ENCODE measurements around the gene ADAMTS18.
"Not testable (repeated sequence)": the region's sequence is repeated elsewhere in the genome, so short reads cannot be mapped to it uniquely, and the experiment has no call there.

The ADAMTS18 gene

DNA sequence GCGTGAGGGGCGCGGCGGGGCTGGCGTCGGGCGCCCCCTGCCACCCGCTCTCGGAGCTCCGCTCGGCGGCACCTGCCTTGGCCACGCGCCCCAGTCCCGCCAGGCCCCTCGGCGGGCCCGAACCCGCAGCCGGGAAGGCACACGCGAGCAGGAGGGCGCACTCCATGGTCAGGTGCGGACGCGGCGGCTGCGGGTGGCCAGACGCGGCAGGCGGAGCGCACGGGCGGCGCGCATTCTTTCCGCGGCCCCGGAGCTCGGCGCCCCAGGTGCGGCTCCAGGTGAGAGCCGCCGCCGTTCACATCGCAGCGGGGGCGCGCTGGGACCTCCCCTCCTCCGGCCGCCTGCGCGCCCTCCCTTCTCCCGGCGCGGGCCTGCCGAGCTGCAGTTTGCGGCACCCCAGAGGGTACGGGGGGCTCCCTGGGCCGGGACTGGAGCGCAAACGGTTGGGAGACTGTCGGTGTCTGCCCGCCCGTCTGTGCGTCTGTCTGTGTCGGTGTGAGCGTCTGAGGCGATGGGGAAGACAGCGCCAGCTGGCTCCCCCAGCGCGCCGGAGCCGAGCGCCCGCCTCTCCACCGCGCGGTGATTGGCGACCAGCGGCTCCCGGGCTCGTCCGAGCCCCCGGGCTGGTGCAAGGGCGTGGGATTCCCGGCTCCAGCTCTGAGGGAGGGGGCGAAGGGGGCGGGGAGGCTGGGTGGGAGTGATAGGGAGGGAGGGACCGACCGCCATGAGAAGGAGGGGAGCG lies at the start of gene ADAMTS18:
Gene ADAMTS18 (minus strand): TSS at position 505 of the 742 bp plus-strand sequence. CDS start 339 bp downstream, at position 166.
- DNase-seq, result no peak

DNA sequence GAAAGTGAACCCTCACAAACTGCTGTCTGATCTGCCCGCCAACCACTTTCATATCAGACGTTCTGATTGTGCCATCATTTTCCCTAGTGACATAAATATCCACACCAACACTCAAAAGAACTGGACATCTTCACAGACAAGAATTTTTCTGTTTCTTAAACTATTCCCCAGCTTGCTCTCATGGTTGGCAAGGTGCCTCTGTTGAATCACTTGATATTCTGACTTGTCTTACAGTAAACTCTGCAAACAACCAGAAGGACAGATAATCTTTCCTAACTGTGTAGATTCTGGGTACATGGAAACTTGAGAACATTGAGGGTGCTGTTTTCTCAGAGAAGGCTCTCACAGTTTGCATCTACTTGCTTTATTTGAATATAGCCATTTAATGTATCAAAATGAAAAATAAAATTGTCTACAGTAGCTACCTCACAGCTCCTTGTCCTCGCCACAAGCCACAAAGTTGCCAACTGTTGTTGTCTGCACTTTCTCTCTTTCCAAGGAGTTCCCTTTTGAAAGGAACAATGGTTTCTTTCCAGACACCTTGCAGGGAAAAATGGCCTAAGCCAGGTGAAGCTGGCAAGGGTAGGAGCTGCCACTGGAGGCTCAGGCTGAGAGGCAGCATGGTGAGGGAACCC lies 46.0 kb upstream of the ADAMTS18 start:
- no peak for DNase-seq

GRCh38 chr16:77472262-77472661 lies 37.4 kb upstream of the ADAMTS18 start:
- no peak for DNase-seq

DNA sequence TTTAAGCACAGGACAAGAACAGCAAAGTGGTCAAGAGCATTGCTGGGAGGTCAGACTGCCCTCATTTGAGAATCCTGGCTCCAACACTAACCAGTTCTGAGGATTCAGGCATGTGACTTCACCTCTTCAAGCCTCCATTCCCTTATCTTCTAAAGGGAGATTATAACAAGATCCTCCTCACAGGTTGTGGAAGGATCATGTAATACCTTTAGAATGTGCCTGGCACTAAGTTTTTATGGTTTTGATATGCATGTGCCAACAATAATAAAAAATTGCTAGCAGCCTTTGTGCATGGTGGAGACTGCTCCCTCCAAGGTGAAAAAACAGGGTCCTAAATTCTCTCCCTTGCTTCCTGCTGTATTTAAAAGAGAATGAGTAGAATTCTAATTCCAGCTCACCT lies 36.0 kb upstream of the ADAMTS18 start:
- DNase-seq, result no peak

GRCh38 chr16:77469634-77470033 lies 34.8 kb upstream of the ADAMTS18 start:
- no peak for DNase-seq

DNA sequence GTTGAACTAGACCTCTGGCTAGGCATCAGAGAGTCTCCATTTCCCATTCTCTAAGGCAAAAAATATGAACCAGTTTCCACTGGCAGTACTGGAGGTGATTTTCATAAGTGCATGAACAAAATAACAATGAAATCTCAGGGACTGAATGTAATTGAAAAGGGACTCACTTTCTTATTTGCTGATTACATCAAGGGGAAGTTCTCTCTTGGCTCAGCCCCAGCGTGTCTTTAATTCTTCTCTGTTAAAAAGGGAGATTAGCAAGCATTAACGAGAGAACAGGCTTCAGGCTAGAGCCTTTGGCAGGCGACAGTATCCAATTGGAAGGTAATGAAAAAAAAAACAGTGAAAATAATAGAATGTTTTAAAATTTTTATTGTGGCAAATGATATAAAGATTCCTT lies 34.0 kb upstream of the ADAMTS18 start:
- DNase-seq, result no peak

GRCh38 chr16:77467821-77468335 lies 33.0 kb upstream of the ADAMTS18 start:
- DNase-seq, result no peak

DNA sequence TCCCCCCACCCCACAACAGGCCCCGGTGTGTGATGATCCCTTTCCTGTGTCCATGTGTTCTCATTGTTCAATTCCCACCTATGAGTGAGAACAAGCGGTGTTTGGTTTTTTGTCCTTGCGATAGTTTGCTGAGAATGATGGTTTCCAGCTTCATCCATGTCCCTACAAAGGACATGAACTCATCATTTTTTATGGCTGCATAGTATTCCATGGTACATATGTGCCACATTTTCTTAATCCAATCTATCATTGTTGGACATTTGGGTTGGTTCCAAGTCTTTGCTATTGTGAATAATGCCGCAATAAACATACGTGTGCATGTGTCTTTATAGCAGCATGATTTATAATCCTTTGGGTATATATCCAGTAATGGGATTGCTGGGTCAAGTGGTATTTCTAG lies 28.8 kb upstream of the ADAMTS18 start:
- DNase-seq, result not testable (repeated sequence)

- DNase-seq, result no peak
Observed at GRCh38 chr16:77462894-77463293, 28.1 kb upstream of the ADAMTS18 start.

DNA sequence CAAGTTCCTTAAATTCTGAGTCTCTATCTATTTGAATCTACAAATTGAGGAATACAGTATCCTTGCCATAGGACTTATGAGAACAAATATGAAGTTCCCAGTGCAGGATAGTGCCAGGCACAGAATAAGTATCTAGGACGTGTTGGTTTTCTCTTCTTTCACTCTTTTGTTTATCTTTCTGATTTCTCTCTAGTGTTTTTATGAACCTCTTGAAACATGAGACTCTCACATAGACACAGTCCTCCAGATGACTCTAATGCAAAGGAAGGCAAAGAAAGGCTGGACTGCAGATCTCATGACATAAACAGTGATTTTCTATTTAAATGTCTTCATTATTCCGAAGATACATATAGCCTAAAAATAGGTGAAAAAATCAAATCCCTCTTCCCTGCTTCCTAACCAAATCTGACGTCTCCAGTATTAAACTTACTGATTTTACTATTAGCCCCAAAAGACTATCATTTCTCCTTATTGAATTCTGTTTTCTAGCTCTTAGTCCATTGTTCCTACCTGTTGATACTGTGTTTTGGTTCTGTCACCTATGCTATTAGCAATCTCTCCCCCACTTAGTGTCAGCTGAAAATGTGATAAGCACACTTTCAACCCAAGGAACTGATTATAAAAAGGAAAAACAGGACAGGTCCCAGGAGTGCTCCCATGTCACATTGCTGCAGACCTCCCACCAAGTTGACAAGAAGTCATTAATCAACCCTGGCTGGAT lies 24.9 kb upstream of the ADAMTS18 start:
- no peak for DNase-seq

DNA sequence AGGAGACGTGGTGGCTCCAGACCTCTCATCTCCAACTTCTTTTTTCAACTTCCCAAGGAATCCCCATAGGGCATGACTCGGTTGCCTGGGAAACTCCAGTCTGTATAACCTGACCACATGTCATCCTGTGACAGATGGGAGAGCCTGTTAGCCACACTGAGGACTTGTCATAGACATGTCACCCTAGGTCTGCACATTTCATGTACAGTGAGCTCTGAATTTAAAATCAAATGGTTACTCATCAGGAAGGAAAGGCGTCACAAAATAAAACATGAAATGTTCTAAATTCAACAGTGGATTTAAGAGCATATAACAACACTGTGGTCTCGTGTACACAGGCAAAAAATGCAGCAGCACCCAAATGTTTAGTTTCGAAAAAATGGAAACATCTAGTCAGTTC lies 22.2 kb upstream of the ADAMTS18 start:
- no peak for DNase-seq

DNA sequence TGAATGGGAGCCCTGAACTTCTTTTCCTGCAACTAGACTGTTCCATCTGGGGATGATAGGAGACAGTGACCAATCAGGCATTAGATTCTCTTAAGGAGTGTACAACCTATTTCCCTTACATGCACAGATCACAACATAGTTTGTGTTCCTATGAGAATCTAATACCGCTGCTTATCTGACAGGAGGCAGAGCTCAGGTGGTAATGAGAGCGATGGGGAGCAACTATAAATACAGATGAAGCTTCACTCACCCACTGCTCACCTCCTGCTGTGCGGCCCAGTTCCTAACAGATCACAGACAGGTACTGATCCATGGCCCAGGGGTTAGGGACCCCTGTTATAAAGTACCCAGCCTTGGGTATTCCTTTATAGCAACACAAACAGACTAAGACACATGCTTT lies 17.4 kb upstream of the ADAMTS18 start:
- no peak for DNase-seq

DNA sequence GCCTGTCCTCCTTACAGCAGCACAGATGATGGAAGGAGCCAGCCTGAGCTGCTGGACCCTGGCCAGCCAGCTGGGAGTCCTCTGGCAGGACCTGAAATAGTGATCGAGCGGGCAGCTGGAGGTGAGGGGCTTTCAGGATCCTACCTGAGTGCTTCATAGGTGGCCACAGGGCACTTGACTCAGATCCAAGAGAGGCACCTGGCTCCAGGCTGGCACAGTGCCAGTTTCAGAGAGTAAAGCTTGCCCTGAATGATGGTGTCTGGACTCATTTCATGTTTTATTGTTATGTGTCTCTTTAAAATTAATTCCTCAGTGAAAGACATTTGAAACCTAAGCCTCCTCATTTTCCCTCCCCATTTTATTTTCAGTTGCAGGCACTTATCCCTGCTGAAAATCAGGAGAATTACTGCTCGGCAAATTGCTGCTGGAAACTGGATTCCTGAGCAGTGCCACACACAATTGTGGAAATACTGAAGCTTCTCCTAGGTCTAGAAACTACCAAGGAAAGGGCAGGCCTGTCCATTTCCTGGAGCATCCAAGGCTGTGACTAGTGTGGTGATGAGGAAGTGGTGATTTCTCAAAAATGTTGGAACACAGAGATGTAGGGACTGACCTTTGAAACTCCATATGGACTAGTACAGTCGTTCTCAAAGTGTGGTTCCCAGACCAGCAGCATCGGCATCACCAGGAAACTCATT lies 16.1 kb upstream of the ADAMTS18 start:
- DNase-seq, result no peak

DNA sequence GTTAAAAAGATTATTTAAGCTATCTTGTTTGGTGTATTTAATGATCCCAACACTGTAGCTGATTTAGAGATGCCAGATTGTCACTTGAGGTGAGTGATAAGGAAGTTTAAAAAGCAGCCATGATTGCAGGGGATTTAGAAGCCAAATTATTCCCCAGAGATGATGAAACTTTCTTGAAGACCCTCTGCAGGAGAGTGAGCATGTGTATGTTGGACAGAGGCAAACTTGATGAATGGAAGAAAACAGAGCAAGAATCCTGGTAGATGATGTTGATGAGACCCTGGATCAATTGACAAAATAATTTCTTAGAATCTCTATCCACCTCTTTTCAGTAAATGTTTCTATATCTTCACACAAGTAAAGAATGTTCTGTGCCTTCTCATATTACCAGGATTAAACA lies 14.4 kb upstream of the ADAMTS18 start:
- DNase-seq, result no peak

GRCh38 chr16:77445324-77445723 lies 10.5 kb upstream of the ADAMTS18 start:
- DNase-seq, result no peak

DNA sequence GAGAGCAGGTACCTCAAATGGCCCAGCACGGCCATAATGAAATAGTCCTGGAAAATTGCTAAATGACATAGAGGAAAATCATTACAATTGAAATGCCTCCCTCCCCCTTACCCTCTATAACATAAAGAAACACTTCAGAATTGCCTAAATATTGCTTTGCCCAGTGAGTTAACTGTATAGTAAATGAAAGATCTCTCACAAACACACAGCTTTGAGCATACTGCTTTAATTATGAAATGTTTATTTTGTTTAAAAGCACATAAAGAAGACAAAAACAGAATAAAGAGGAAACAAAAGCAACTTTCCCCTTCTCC lies 9.3 kb upstream of the ADAMTS18 start:
- no peak for DNase-seq

- DNase-seq, result no peak
Observed at GRCh38 chr16:77443357-77444146, 8.7 kb upstream of the ADAMTS18 start.

DNA sequence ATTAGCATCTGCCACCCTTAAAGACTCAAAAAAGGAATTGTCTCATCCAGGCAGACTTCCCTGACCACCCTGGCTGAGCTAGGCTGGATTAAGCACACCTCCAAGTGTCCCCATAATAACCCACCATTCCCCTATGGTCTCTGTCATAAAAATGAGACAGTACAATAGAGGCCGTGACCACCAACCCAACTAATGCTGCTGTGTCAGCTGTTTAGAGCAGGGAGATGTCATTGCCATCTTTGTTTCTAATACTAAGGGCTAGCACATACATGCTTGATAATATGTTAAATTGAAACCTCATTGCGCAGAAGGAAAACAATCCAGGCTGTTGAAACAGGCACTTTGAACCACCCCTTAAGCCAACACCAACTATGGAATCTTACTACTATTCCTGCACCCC lies 7.2 kb upstream of the ADAMTS18 start:
- DNase-seq, result no peak

GRCh38 chr16:77439106-77439505 lies 4.3 kb upstream of the ADAMTS18 start:
- no peak for DNase-seq

DNA sequence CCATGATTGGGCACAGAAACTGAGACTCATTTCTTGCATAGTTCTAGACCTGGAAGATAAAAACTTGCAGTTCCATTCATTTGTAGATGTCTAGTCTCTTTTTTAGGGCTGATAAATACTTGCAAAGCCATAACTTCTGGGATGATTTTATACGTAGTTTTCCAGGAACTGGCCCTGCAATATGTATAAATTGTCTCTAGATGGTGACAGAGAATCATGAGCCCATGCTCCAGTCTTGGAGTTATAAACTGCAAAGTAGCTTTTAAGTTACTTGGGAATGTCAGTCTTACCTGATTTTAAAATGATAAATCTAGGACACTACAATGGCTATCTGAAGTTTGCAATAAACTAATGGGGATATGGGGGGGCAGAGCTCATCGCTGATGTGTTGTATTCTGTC lies 3.0 kb upstream of the ADAMTS18 start:
- DNase-seq, result no peak

- DNase-seq, result no peak
Observed at GRCh38 chr16:77435272-77435820, 512 bp upstream of the ADAMTS18 start.

- DNase-seq, result no peak
Observed at GRCh38 chr16:77434022-77434529, 758 bp downstream of the ADAMTS18 start.

Data from activated CD4-positive, alpha-beta T cell treated with anti-CD3 and anti-CD28 coated beads, Interleukin-2, amount 50 U/mL, for 16 hours (primary cell).